MM.1S (cell line): ENCODE results near the gene SYT10.

Experiments used
- DNase-seq: peaks from one replicate; pipeline ENCODE4 v3.0.0-alpha.2; 2015
- H2AFZ ChIP-seq: fragments of 300-600 bp; sonication (generic); 2 replicates; pipeline ENCODE4 v1.6.0; 2016; ENCODE audit warnings: antibody characterized with exemption, low read length
- H3F3A ChIP-seq: fragments of 300-600 bp; sonication (generic); 2 replicates; pipeline ENCODE4 v1.6.1; 2016; ENCODE audit warnings: mild to moderate bottlenecking, antibody characterized with exemption, low read length, moderate library complexity, mixed read lengths; ENCODE audit not compliant: insufficient read depth
- H3K27ac ChIP-seq: fragments of 300-600 bp; sonication (generic); 2 replicates; pipeline ENCODE4 v1.5.1; 2016; ENCODE audit warnings: mild to moderate bottlenecking, low read length
- H3K27me3 ChIP-seq: fragments of 300-600 bp; sonication (generic); replicated peaks from 2 replicates; pipeline ENCODE4 v1.6.0; 2016; ENCODE audit warnings: low read length; ENCODE audit not compliant: insufficient read depth
- H3K36me3 ChIP-seq: fragments of 300-600 bp; sonication (generic); replicated peaks from 2 replicates; pipeline ENCODE4 v1.6.1; 2016; ENCODE audit warnings: mild to moderate bottlenecking, low read length, mixed read lengths; ENCODE audit not compliant: insufficient read depth
- H3K4me1 ChIP-seq: fragments of 300-600 bp; sonication (generic); 2 replicates; pipeline ENCODE4 v1.6.1; 2016; ENCODE audit warnings: low read length, mixed read lengths
- H3K4me2 ChIP-seq: fragments of 300-600 bp; sonication (generic); 2 replicates; pipeline ENCODE4 v1.6.0; 2016; ENCODE audit warnings: low read depth, low read length
- H3K4me3 ChIP-seq: fragments of 300-600 bp; sonication (generic); 2 replicates; pipeline ENCODE4 v1.5.1; 2016; ENCODE audit warnings: low read length, mixed read lengths
- H3K79me2 ChIP-seq: fragments of 300-600 bp; sonication (generic); 2 replicates; pipeline ENCODE4 v1.6.1; 2016; ENCODE audit warnings: mixed run types, low read length, mixed read lengths
- H3K9ac ChIP-seq: fragments of 300-600 bp; sonication (generic); 2 replicates; pipeline ENCODE4 v1.6.1; 2016; ENCODE audit warnings: low read length, mixed read lengths
- H3K9me2 ChIP-seq: fragments of 300-600 bp; sonication (generic); replicated peaks from 2 replicates; pipeline ENCODE4 v1.6.1; 2016; ENCODE audit warnings: mild to moderate bottlenecking, low read length, mixed read lengths; ENCODE audit not compliant: insufficient read depth
- H3K9me3 ChIP-seq: fragments of 300-600 bp; sonication (generic); replicated peaks from 2 replicates; pipeline ENCODE4 v1.6.1; 2016; ENCODE audit warnings: mild to moderate bottlenecking, low read length, mixed read lengths; ENCODE audit not compliant: insufficient read depth
- H4K20me1 ChIP-seq: fragments of 300-600 bp; sonication (generic); 2 replicates; pipeline ENCODE4 v1.6.1; 2016; ENCODE audit warnings: mild to moderate bottlenecking, low read length, moderate library complexity, mixed read lengths; ENCODE audit not compliant: insufficient read depth
- CTCF ChIP-seq: fragments of 300-600 bp; sonication (generic); IDR thresholded peaks from 2 replicates; pipeline ENCODE4 v1.5.1; 2016; ENCODE audit warnings: antibody characterized with exemption, low read length, mixed read lengths
- EZH2 ChIP-seq: fragments of 300-600 bp; sonication (generic); optimal IDR thresholded peaks from 2 replicates; pipeline ENCODE3; 2017; ENCODE audit warnings: low read depth, mild to moderate bottlenecking, antibody characterized with exemption, low read length, mixed read lengths
- EZH2phosphoT487 ChIP-seq: fragments of 300-600 bp; sonication (generic); IDR thresholded peaks from 2 replicates; pipeline ENCODE4 v1.6.1; 2018; ENCODE audit warnings: antibody characterized with exemption, low read length

The SYT10 gene, protein sequence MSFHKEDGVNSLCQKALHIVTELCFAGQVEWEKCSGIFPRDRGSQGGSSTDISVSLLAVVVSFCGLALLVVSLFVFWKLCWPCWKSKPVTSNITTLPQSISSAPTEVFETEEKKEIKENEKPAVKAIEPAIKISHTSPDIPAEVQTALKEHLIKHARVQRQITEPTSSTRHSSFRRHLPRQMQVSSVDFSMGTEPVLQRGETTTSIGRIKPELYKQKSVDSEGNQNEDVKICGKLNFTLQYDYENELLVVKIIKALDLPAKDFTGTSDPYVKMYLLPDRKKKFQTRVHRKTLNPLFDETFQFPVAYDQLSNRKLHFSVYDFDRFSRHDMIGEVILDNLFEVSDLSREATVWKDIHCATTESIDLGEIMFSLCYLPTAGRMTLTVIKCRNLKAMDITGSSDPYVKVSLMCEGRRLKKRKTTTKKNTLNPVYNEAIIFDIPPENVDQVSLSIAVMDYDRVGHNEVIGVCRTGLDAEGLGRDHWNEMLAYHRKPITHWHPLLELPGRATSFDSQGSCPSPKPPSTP

DNA sequence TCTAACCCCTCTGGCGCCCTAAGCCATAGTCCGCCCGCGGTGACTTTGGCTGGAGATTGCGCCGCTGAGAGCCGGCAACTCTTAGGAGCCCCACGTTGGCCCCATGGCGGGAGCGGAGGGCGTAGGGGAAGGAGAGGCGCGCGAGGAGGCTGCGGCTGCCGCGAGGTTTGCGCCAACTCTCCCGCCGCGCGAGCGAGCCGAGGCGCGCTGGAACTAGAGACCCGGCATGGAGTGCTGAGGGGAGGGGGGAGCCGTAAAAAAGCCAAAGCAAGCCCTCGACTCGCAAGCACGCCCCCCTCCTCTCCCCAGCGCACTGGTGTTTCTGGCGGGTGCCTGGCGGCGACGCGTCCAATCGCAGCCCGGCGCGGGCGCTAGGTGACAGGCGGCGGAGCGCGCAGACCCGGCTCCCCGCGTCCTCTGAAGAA, at the start of gene SYT10:
Gene SYT10, minus strand, starts transcription at position 233 of the 425 bp plus-strand sequence. CDS start 297 bp downstream, outside the sequence.
- Histone ChIP-seq H3K27me3 (no peaks in the 10 kb centered on the region), H3K79me2 (no peaks in the 10 kb centered on the region), H4K20me1 (no peaks in the 10 kb centered on the region), H3K4me1 (no peaks in the 10 kb centered on the region), H2AFZ (no peak within 1 kb of the TSS), H3K9ac (no peak within 1 kb of the TSS), H3K9me2 (no peaks in the 10 kb centered on the region), H3K36me3 (no peaks in the 10 kb centered on the region), H3K9me3 (no peaks in the 10 kb centered on the region), H3F3A (no peaks in the 10 kb centered on the region), H3K4me3 (no peak within 1 kb of the TSS), H3K4me2 (no peak within 1 kb of the TSS), H3K27ac (no peak within 1 kb of the TSS)
- no peak for DNase-seq
- TF ChIP-seq EZH2 (no peak), CTCF (no peak), EZH2phosphoT487 (no peak)

GRCh38 chr12:33488036-33488435, 48.4 kb upstream of the SYT10 start:
- no peak overlapping the region for H3K4me2 ChIP-seq
- no peaks in the 10 kb centered on the region for H3K4me1 ChIP-seq
- H3K9me2 ChIP-seq = no peaks in the 10 kb centered on the region
- H3K9me3 ChIP-seq = no peaks in the 10 kb centered on the region
- H3K27me3 ChIP-seq = no peaks in the 10 kb centered on the region
- DNase-seq = no peak
- no peaks in the 10 kb centered on the region for H4K20me1 ChIP-seq
- H3K9ac ChIP-seq = no peak overlapping the region
- no peaks in the 10 kb centered on the region for H3K79me2 ChIP-seq
- H2AFZ ChIP-seq = no peak overlapping the region
- TF ChIP-seq CTCF = no peak
- TF ChIP-seq EZH2phosphoT487 = no peak
- TF ChIP-seq EZH2 = no peak
- no peak overlapping the region for H3K4me3 ChIP-seq
- H3K27ac ChIP-seq = no peak overlapping the region
- no peaks in the 10 kb centered on the region for H3F3A ChIP-seq
- H3K36me3 ChIP-seq = no peaks in the 10 kb centered on the region

GRCh38 chr12:33486058-33486457, 46.4 kb upstream of the SYT10 start:
- Histone ChIP-seq H3K4me1 (no peaks in the 10 kb centered on the region), H3K27me3 (no peaks in the 10 kb centered on the region), H3K27ac (no peak overlapping the region), H3K9ac (no peak overlapping the region), H3K9me2 (no peaks in the 10 kb centered on the region), H3K4me2 (no peak overlapping the region), H3K79me2 (no peaks in the 10 kb centered on the region), H3K36me3 (no peaks in the 10 kb centered on the region), H2AFZ (no peak overlapping the region), H4K20me1 (no peaks in the 10 kb centered on the region), H3K4me3 (no peak overlapping the region), H3K9me3 (no peaks in the 10 kb centered on the region), H3F3A (no peaks in the 10 kb centered on the region)
- TF ChIP-seq EZH2 (no peak), CTCF (no peak), EZH2phosphoT487 (no peak)
- DNase-seq = no peak
